Non-pigmented ciliary epithelial cell (primary cell): Measurements from ENCODE around the gene SLC16A14.

Source experiments
- DNase-seq: peaks from one replicate; pipeline ENCODE4 v3.0.0-alpha.2; 2010; ENCODE audit warnings: low read depth

The SLC16A14 gene

DNA sequence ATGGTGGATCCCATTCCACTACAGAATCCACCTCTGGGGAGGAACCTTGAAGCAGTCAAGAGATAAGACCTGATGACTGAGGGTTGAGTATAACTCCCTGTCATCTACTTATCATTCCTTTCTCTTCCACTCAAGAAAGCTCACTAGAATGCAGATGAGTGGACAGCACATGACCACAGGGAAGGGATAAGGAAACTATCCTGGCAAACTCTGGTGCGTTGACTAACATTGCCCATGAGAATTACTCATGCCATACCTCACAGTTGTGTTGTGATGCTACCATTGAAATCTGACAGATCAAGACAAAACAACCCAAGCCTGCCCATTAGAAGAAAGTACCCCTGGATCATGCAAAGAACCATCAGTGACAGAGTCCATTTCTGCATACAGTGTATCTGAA lies 26.5 kb downstream of the SLC16A14 start:
- no peak for DNase-seq

- no peak for DNase-seq
These were observed 45.4 kb downstream of the SLC16A14 start for GRCh38 chr2:230023313-230023712.

GRCh38 chr2:230019742-230020141 lies 49.0 kb downstream of the SLC16A14 start:
- no peak for DNase-seq

DNA sequence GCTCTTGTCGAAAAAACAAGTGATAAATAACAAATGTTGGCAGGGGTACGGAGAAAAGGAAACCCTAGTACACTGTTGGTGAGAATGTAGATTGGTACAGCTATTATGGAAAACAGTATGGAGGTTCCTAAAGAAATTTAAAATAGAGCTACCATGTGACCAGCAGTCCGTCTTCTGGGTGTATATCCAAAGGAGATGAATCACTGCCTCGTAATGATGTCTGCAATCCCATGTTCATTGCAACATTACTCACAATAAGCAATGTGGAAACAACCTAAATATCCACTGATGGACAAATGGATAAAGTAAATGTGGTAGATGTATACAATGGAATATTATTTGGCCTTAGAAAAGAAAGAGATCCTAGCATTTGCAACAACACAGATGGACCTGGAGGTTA lies 50.6 kb downstream of the SLC16A14 start:
- no peak for DNase-seq

DNA sequence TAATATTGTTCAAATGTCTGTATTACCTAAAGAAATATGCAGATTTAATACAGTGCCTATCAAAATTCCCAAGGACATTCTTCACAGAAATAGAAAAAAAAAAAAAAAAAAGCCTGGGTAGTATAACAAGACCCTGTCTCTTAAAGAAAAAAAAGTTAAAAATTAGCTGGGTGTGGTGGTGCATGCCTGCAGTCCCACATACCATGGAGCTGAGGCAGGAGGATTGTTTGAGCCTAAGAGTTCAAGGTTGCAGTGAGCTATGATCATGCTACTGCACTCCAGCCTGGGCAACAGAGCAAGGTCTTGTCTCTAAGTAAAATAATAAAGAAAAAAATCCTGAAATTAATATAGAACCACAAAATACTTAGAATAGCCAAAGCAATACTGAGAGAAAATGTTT lies 51.9 kb downstream of the SLC16A14 start:
- DNase-seq: no peak

DNA sequence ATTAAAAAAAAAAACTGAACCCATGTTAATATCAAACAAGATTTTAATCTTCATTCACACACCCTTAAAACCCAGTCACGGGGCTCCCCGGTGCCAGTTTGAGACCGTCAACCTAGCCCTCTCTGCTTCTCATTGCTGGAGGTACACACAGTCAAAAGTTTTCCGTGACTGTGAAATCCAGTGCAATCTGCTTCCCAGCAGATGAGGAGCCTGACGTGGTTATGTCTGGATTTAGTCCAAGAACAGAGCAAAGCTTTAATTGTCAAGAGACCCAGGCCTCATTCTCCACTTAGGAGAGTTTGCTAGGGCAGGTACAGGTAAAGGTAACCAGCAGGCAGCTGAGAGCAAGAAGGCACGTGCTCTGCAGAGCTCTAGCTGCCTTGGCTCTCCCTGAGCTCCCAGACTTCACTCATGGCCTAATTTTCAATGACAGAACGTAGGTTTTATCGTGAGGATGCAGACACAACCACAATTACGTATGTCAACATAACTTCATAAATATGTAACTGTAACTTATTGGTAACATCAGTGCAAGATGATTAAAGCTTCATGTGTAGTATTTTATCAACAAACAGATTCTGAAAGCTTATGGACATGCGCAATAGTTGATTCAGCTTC lies 56.3 kb downstream of the SLC16A14 start:
- no peak for DNase-seq

DNA sequence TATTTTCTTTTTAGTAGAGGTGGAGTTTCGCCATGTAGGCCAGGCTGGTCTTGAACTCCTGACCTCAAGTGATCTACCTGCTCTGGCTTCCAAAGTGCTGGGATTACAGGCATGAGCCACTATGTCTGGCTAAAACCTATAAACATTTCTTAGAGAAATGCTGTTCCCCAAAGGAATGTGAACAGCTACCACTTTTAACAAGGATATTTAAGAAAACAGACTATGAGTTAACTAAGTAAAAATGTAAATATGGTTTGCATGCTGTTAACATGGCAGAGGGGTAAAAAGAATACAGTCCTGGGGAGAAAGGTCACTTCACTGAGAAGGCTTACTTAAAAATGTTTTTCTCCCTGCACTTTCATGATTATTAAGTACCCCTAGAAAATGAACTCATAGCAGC lies 57.1 kb downstream of the SLC16A14 start:
- DNase-seq: no peak

- DNase-seq: no peak
These were observed 58.2 kb downstream of the SLC16A14 start for GRCh38 chr2:230010501-230010900.

DNA sequence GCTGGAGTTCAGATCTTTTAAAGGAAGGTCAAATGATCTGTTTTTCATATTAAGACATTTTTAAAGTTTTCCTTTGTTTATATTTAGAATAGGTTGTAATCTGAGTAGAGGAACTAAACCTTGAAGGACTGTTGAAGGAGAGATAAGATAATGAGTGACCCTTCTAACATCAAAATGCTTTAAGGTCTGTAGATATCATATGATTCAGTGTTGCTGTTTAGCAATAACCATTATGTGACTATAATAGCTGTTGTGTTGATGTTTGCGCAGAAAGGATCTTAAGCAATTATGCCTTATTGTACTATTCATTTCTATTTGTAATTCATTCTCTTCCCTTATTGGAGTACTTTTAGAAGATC lies 60.0 kb downstream of the SLC16A14 start:
- no peak for DNase-seq

DNA sequence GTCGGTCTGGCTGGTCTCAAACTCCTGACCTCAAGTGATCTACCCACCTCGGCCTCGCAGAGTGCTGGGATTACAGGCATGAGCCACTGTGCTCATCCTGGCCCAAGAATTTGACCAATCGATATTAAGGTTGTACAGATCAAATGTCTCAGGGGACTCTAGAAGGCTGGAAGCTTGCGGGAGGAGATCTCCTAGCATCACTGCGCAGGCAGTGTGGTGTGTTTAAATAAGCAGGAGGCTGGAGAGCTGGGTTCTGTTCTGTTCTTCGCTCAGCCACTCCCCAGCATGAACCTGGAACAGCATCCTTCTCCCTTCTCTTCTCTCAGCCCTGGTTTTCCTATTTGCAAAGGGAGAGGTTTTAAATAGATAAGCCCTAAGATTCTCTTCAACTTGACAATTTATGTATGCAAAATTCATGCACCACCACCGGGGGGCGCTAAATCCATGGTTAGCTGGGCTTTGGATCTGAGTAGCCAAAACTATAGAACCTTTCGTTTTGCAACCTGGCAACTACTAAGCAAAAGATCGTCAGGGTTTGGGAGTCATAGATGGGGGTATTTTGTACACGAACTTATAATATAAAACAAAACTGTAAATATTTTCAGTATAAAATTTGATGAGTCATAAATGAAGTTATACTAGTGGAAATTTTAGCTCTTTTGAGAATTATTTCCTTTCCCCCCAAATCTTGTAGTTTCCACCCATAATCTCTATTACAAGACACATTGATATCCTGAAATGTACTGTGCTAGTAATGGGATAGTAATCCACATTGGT lies 60.6 kb downstream of the SLC16A14 start:
- DNase-seq: no peak

DNA sequence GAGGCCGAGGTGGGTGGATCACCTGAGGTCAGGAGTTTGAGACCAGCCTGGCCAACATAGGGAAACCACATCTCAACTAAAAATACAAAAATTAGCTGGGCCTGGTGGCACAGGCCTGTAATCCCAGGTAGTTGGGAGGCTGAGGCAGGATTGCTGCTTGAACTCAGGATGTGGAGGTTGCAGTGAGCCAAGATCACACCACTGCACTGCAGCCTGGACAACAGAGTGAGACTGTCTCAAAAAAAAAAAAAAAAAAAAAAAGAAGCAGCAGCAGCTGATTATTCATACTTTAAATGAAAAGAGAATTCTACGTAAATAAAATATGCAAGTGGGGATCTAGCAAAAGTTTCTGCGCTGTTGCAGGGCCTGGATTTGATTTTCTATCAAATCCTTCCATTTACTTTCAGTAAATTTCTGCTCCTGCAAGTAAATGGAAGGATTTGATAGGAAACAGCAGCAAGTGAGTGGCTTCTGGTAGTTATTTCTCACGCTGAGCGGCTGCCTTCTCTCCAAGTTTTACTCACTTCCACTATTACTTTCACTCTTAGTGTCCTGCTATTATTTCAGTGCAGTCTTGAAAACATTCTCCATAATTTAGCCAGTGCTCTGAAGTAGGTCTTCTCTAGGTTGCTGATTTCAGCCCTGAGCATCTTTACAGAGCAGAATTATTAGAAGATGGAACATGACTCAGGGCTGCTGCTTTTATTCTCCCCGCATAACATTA lies 68.4 kb downstream of the SLC16A14 start:
- DNase-seq: no peak

- no peak for DNase-seq
These were observed 71.2 kb downstream of the SLC16A14 start for GRCh38 chr2:229997565-229997964.

GRCh38 chr2:229996320-229996719 lies 72.4 kb downstream of the SLC16A14 start:
- no peak for DNase-seq

GRCh38 chr2:229993236-229993635 lies 75.5 kb downstream of the SLC16A14 start:
- DNase-seq: no peak
